ENCODE measurements around the gene AK3.

The AK3 gene

GRCh38 chr9:4666042-4666699 is 74.8 kb downstream of the AK3 start, which contains the start of gene SPATA6L:
Gene SPATA6L (minus strand): TSS chr9:4666480. CDS start chr9:4666250, 230 bp downstream.
- TF ChIP-seq CTCF (IDR thresholded peaks at IDR 0.05; ENCODE audit: extremely low read depth, missing control alignments): peak; percentile 30
- peak; percentile 58 for DNase-seq (ENCODE audit: low spot score)

- no peak for TF ChIP-seq CTCF (IDR thresholded peaks at IDR 0.05; ENCODE audit: extremely low read depth, missing control alignments)
- DNase-seq (ENCODE audit: low spot score): no peak
Observed at GRCh38 chr9:4665357-4665756, 75.6 kb downstream of the AK3 start.

- DNase-seq (ENCODE audit: low spot score): no peak
- TF ChIP-seq CTCF (IDR thresholded peaks at IDR 0.05; ENCODE audit: extremely low read depth, missing control alignments): no peak
Observed at GRCh38 chr9:4663956-4664355, 77.0 kb downstream of the AK3 start.

GRCh38 chr9:4662989-4663792 is 77.8 kb downstream of the AK3 start:
- DNase-seq (ENCODE audit: low spot score): peak; percentile 20
- TF ChIP-seq CTCF (IDR thresholded peaks at IDR 0.05; ENCODE audit: extremely low read depth, missing control alignments): no peak

GRCh38 chr9:4662108-4662988 is 78.7 kb downstream of the AK3 start, which contains the start of gene PLPP6:
Gene PLPP6 (plus strand): TSS chr9:4662294. CDS start chr9:4662376, 82 bp downstream.
- peak; percentile 33 for TF ChIP-seq CTCF (IDR thresholded peaks at IDR 0.05; ENCODE audit: extremely low read depth, missing control alignments)
- peak; percentile 88 for DNase-seq (ENCODE audit: low spot score)

- peak; percentile 20 for DNase-seq (ENCODE audit: low spot score)
- no peak for TF ChIP-seq CTCF (IDR thresholded peaks at IDR 0.05; ENCODE audit: extremely low read depth, missing control alignments)
Observed at GRCh38 chr9:4661611-4662010, 79.4 kb downstream of the AK3 start.

Measured in GM20000 (cell line).